Thoracic aorta (tissue), 2 donors: ENCODE results near the gene CERS5. TPM values are rescaled to one million over a fixed set of nuclear protein-coding genes. Genes with fewer than 3 reads are reported as not detected.

Experiments
- ATAC-seq: fragments of 150-250 bp; one replicate; pipeline ENCODE4 v1.8.0; 2017; ENCODE audit warnings: low read depth; ENCODE audit not compliant: insufficient number of reproducible peaks, low FRiP score
- DNase-seq: peaks from one replicate; pipeline ENCODE4 v3.0.0-alpha.2; 2020; ENCODE audit warnings: low spot score
- H3K27ac ChIP-seq, 2 donors: fragments of 200-600 bp; sonication (generic); 1 replicate in 1 of 2; 2 replicates in 1 of 2; pipeline ENCODE4 v1.5.1; 2016; ENCODE audit warnings: mild to moderate bottlenecking in 2 of 2, moderate library complexity in 2 of 2
- H3K27me3 ChIP-seq: fragments of 200-600 bp; sonication (generic); replicated peaks from 2 replicates; pipeline ENCODE4 v1.6.0; 2016; ENCODE audit warnings: mild to moderate bottlenecking; ENCODE audit not compliant: insufficient read depth
- H3K36me3 ChIP-seq: fragments of 200-600 bp; sonication (generic); one replicate; pipeline ENCODE4 v1.5.1; 2016
- H3K4me1 ChIP-seq, 2 donors: fragments of 200-600 bp; sonication (generic); 1 replicate in 1 of 2; 2 replicates in 1 of 2; pipeline versions ENCODE4 v1.5.1 to v1.6.0; 2016; ENCODE audit warnings: low read depth in 2 of 2, mild to moderate bottlenecking in 1 of 2; ENCODE audit not compliant: control insufficient read depth in 1 of 2
- H3K4me3 ChIP-seq: fragments of 200-600 bp; sonication (generic); 2 replicates; pipeline ENCODE4 v1.5.1; 2016; ENCODE audit warnings: mild to moderate bottlenecking
- H3K9me3 ChIP-seq: fragments of 200-600 bp; sonication (generic); 2 replicates; pipeline ENCODE4 v1.5.1; 2016
- CTCF ChIP-seq: fragments of 200-600 bp; sonication (generic); IDR thresholded peaks from one replicate; pipeline ENCODE4 v1.5.1; 2019; ENCODE audit warnings: antibody characterized with exemption
- total RNA-seq, 2 donors: library from RNA; depleted of rRNA; stranded (reverse); fragments of >200 nt; gene quantifications; one replicate each; pipeline versions ENCODE4 v1.1.0 to v1.2.3, GENCODE V29; 2016

The CERS5 gene
- total RNA-seq, 2 donors from 2014 or later, result 34.6 to 73.5 TPM

GRCh38 chr12:50120953-50121352 lies 46.2 kb downstream of the CERS5 start:
- H3K9me3 ChIP-seq, result no peaks in the 10 kb centered on the region
- no peak overlapping the region for H3K27ac ChIP-seq
- H3K36me3 ChIP-seq, result peaks cover 26% of the 10 kb centered on the region
- no peak overlapping the region for H3K4me3 ChIP-seq
- ATAC-seq (no peak), DNase-seq (no peak)
- no peak for TF ChIP-seq CTCF
- H3K4me1 ChIP-seq, result peaks cover 18 to 34% of the 10 kb centered on the region in 2 donors
- no peaks in the 10 kb centered on the region for H3K27me3 ChIP-seq

DNA sequence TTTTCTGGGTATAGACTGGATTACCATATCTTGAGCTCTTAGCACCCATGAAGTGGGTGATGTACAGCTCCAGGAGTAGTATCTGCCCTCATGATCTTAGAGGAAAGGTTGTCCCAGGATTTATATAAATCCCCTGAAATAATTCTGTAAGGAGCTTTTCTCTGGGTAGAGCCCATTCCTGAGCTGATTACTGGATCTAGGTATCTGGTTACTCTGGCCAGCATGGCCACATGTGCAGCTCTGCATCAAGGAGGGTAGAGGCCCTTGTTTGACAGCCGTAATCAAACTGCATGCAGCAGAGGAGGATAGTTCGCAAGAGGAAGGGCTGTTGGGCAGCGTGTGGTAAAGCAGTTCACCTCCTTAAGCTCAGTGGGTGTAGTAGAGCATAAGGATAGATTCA lies 46.6 kb downstream of the CERS5 start:
- no peak for DNase-seq
- Histone ChIP-seq H3K27me3 (no peaks in the 10 kb centered on the region), H3K27ac (no peak overlapping the region), H3K4me1 (peaks cover 19 to 30% of the 10 kb centered on the region in 2 donors), H3K36me3 (peaks cover 26% of the 10 kb centered on the region), H3K9me3 (no peaks in the 10 kb centered on the region), H3K4me3 (no peak overlapping the region)
- no peak for ATAC-seq
- no peak for TF ChIP-seq CTCF

GRCh38 chr12:50119387-50119786 lies 47.8 kb downstream of the CERS5 start:
- DNase-seq (no peak), ATAC-seq (no peak)
- Histone ChIP-seq H3K9me3 (no peaks in the 10 kb centered on the region), H3K27ac (no peak overlapping the region), H3K27me3 (no peaks in the 10 kb centered on the region), H3K36me3 (peaks cover 26% of the 10 kb centered on the region), H3K4me1 (peaks cover 21 to 23% of the 10 kb centered on the region in 2 donors), H3K4me3 (no peak overlapping the region)
- no peak for TF ChIP-seq CTCF

DNA sequence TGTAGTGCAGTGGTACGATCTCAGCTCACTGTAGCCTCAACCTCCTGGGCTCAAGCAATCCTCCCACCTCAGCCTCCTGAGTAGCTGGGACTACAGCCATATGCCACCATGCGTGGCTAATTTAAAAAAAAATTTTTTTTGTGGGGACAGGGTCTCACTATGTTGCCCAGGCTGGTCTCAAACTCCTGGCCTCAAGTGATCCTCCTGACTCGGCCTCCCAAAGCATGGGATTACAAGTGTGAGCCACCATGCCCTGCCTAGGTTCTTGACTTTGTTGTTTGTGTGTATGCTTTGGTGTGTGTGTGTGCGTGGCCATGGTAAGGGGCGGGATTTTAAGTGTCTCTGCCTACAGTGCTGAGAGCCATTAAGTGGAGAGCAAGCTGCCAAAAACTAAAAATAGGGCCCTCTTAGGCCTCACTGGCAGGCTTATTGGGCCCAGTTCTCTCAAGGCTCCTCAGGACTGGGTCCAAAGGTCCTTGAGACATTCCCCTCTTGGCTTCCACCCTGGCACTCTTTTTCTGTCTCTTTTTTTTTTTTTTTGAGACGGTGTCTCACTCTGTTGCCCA lies 50.0 kb downstream of the CERS5 start:
- ATAC-seq (peak; percentile 14), DNase-seq (no peak)
- Histone ChIP-seq H3K4me1 (peaks cover 36 to 38% of the 10 kb centered on the region in 2 donors), H3K9me3 (no peaks in the 10 kb centered on the region), H3K27me3 (no peaks in the 10 kb centered on the region), H3K27ac (peak overlapping the region; percentile 45 to 49), H3K4me3 (peak overlapping the region; percentile 15), H3K36me3 (peaks cover 19% of the 10 kb centered on the region)
- TF ChIP-seq CTCF, result no peak

DNA sequence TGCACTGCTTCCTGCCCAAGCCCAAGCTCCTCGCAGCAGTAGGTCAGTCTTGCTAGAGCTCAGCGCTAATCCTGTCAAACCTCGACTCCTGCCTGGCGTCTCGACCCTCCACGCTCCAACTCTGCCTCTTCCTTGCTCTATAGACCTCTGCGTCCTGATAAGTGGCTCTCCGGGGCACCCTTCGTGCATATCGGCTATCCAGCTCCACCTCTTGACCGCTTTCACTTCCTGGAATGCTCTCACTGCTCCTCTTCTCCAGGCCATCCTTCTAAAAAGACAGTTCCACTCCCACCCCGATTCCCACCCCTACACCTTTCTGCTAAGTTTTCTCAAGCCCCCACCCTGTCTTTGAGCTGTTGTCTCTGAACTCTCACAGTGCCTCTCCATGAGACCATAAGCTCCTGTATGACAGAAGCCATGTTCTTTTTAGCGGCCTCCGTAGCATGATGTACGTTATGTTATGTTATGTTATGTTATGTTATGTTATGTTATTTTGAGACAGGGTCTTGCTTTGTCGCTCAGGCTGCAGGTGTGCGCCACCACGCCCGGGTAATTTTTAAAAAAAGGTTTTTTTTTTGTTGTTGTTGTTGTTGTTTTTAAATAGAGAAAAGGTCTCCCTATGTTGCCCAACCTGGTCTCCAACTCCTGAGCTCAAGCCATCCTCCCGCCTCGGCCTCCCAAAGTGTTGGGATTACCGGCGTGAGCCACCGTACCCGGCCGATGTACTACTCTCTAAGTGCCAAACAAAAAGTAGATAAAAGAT lies 54.5 kb downstream of the CERS5 start:
- peak overlapping the region; percentile 94 to 96 for H3K27ac ChIP-seq
- no peak for DNase-seq

More for the DNA sequence above, 54.5 kb downstream of the CERS5 start:
- no peak for TF ChIP-seq CTCF
- Histone ChIP-seq H3K27me3 (no peaks in the 10 kb centered on the region), H3K9me3 (no peaks in the 10 kb centered on the region), H3K36me3 (no peaks in the 10 kb centered on the region), H3K4me3 (peak overlapping the region; percentile 74), H3K4me1 (peaks cover 50 to 52% of the 10 kb centered on the region in 2 donors)
- no peak for ATAC-seq
